ENCODE measurements around the gene PLEKHJ1.

Gene PLEKHJ1

DNA sequence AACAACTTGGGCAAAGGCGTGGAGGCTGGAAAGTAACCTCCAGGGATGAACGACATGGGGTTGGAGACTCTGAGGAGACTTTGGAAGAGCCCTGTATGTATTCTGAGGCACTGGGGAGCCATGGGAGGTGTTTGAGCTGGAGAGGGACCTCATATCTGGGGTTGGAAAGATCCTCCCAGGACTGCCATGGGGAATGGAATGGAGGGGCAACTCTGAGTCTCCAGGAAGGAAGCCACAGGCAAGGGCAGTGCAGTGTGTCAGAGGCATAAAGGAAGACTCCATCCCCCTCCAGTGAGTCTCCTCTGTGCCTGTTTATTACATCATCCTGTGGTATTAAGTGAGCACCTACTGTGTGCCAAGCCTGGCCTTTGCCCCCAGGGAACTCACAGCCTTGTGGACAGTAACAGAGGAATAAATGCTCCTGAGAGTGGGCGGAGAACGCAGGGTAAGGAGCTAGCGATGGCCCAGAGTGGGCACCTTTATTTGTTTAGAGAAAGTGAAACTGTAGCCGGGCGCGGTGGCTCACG, 38.1 kb upstream of the PLEKHJ1 start:
- ATAC-seq (ENCODE audit: low read depth) (no peak), DNase-seq (ENCODE audit: low spot score in 2 of 2) (no peak)
- Mint-ChIP-seq H3K27ac (peak overlapping the region; percentile 97), H3K4me1 (peaks cover 30% of the 10 kb centered on the region), H3K27me3 (no peaks in the 10 kb centered on the region), H3K36me3 (peaks cover 29% of the 10 kb centered on the region), H3K9me3 (no peaks in the 10 kb centered on the region), H3K4me3 (peak overlapping the region; percentile 72)

GRCh38 chr19:2273356-2274184, 37.4 kb upstream of the PLEKHJ1 start:
- H3K27ac Mint-ChIP-seq: peak overlapping the region; percentile 97
- ATAC-seq (ENCODE audit: low read depth) (peak; percentile 32), DNase-seq (ENCODE audit: low spot score in 2 of 2) (peak; percentile 84 to 88)
- H3K9me3 Mint-ChIP-seq: no peaks in the 10 kb centered on the region
- peaks cover 28% of the 10 kb centered on the region for H3K4me1 Mint-ChIP-seq
- no peaks in the 10 kb centered on the region for H3K27me3 Mint-ChIP-seq
- H3K36me3 Mint-ChIP-seq: peaks cover 29% of the 10 kb centered on the region
- H3K4me3 Mint-ChIP-seq: peak overlapping the region; percentile 72

DNA sequence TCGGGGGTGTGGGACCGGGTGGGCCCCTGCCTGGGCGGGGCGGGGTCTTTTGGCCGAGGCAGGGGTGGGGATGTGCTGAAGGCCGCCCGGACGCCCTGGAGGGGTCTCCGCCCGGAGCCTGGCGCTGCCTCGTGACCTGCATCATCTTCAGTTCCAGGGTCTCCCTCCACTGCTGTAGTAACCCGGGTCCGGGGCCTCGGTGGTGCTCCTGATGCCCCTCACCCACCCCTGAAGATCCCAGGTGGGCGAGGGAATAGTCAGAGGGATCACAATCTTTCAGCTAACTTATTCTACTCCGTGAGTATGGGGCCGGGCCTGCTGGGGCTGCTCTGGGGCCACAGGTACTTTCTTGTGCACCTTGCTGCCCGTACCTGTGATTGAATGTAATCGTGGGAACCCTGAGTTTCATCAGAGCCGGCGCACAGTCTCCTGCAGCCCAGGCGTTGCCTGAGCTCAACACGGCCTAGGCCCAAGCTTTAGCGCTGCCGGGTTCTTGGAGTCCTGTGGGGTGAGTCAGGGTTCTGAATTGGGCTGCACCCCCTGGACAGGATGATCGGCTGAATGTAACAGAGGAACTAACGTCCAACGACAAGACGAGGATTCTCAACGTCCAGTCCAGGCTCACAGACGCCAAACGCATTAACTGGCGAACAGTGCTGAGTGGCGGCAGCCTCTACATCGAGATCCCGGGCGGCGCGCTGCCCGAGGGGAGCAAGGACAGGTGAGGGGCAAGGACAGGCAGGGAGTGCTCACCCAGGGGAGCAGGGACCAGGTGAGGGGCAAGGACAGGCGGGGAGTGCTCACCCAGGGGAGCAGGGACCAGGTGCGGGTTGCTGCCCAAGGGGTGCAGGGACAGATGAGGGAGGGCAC, 35.3 kb upstream of the PLEKHJ1 start:
- H3K27me3 Mint-ChIP-seq: no peaks in the 10 kb centered on the region
- DNase-seq (ENCODE audit: low spot score in 2 of 2): no peak
- peak overlapping the region; percentile 96 for H3K4me3 Mint-ChIP-seq
- no peaks in the 10 kb centered on the region for H3K9me3 Mint-ChIP-seq
- peaks cover 29% of the 10 kb centered on the region for H3K36me3 Mint-ChIP-seq
- H3K4me1 Mint-ChIP-seq: peaks cover 36% of the 10 kb centered on the region
- peak overlapping the region; percentile 97 for H3K27ac Mint-ChIP-seq
- ATAC-seq (ENCODE audit: low read depth): no peak

DNA sequence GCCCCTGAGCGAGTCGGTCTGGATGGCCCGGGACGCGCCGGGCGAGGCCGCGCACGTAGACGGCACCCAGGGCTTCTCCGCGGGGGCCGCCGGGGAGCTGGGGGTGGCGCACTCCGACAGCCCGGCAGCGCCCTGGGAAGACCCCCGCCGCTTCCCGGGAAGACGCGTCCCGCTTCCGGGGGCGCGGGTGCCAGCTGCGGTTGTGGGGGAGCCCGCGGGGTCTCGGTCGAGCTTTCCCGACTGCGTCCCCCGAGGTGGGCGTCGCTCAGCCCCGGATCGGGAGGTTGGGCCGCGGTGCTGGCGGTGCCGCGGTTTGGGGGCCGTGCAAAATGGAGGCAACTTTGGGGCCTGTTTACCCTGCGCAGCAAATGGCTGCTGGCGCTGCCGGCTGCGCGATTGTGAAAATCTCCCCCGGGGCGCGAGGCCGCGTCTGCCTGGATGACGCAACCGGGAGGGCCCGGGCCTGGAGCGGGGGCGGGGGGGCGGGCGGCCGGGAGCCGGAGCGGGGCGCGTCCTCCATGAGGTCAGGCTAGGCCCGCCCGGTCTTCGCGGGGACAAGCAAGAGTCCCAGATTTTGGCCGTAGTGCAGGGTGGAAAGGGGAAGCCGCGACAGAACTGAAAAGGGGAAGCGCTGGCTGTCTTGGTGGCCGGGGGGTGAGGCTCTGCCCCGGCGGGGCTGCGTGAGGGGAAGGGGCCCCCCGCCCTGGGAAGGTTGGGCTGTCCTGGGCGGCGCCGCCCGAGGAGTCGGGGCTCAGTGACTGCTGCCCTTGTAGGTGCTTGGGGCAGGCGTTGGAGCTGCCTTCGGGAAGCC, 34.5 kb upstream of the PLEKHJ1 start:
- ATAC-seq (ENCODE audit: low read depth) (peak; percentile 44), DNase-seq (ENCODE audit: low spot score in 2 of 2) (peak; percentile 75 to 80)
- no peaks in the 10 kb centered on the region for H3K9me3 Mint-ChIP-seq
- peak overlapping the region; percentile 97 for H3K27ac Mint-ChIP-seq
- peaks cover 39% of the 10 kb centered on the region for H3K4me1 Mint-ChIP-seq
- peaks cover 29% of the 10 kb centered on the region for H3K36me3 Mint-ChIP-seq
- H3K27me3 Mint-ChIP-seq: no peaks in the 10 kb centered on the region
- H3K4me3 Mint-ChIP-seq: peak overlapping the region; percentile 96

DNA sequence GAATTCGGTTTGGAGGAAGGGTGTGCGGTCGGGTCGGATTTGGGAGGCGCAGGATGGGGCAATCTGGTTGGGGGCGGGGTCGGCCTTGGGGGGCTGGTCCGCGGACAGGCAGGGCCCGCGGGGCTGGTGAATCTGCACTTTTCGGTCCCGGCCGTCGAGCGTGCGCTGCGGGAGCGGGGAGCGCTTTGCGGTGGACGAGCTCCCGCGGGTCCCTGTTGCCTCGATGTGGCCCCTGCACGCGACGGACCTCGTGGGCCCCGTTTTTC, 34.0 kb upstream of the PLEKHJ1 start:
- H3K36me3 Mint-ChIP-seq: peaks cover 28% of the 10 kb centered on the region
- peaks cover 38% of the 10 kb centered on the region for H3K4me1 Mint-ChIP-seq
- peak overlapping the region; percentile 96 for H3K4me3 Mint-ChIP-seq
- DNase-seq (ENCODE audit: low spot score in 2 of 2) (no peak), ATAC-seq (ENCODE audit: low read depth) (no peak)
- H3K9me3 Mint-ChIP-seq: no peaks in the 10 kb centered on the region
- peak overlapping the region; percentile 97 for H3K27ac Mint-ChIP-seq
- H3K27me3 Mint-ChIP-seq: no peaks in the 10 kb centered on the region

DNA sequence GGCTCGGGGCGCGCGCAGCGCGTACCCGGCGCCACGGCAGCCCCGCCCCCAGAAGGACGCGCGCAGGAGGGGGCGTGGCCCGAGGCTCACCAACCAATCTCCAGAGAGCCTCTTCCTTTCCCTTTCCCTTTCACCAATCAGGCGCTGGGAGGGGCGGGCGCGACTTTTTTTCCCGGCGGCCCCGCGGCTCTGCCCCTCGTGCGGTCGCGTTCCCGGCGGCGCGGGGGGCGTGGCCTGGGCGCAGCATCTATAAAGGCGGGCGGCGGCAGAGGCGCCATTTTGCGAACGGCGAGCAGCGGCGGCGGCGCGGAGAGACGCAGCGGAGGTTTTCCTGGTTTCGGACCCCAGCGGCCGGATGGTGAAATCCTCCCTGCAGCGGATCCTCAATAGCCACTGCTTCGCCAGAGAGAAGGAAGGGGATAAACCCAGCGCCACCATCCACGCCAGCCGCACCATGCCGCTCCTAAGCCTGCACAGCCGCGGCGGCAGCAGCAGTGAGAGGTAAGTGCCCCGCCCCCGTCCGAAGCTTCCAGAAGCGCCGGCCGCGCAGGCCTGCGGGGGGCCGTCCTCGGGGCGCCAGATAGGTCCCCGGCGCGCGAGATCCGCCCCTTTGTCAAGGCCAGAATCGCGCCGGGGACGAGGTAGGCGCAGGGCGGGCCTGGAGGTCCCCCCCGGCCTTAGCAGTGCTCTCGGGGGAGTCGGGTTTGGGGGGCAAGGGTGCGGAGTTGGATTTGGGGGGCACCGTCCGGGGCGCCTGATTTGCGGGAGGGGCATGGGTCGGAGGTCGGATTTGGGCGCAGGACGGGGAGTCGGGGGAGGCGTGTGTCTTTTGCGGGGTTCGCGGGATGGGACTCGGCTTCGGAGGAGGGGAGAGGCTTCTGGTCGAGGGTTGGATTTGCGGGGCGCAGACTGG, 33.4 kb upstream of the PLEKHJ1 start:
- peak; percentile 100 for DNase-seq (ENCODE audit: low spot score in 2 of 2)
- Mint-ChIP-seq H3K4me1 (peaks cover 37% of the 10 kb centered on the region), H3K27ac (peak overlapping the region; percentile 97), H3K4me3 (peak overlapping the region; percentile 96), H3K36me3 (peaks cover 27% of the 10 kb centered on the region), H3K9me3 (no peaks in the 10 kb centered on the region), H3K27me3 (no peaks in the 10 kb centered on the region)
- ATAC-seq (ENCODE audit: low read depth): peak; percentile 69

- Mint-ChIP-seq H3K4me1 (peaks cover 31% of the 10 kb centered on the region), H3K27ac (peak overlapping the region; percentile 97), H3K36me3 (peaks cover 22% of the 10 kb centered on the region), H3K9me3 (no peaks in the 10 kb centered on the region), H3K4me3 (peak overlapping the region; percentile 96), H3K27me3 (no peaks in the 10 kb centered on the region)
- ATAC-seq (ENCODE audit: low read depth): no peak
- DNase-seq (ENCODE audit: low spot score in 2 of 2): no peak
These were observed 32.7 kb upstream of the PLEKHJ1 start for GRCh38 chr19:2268861-2269243.

GRCh38 chr19:2268480-2268830, 32.3 kb upstream of the PLEKHJ1 start:
- Mint-ChIP-seq H3K27ac (no peak overlapping the region), H3K4me3 (peak overlapping the region; percentile 61), H3K36me3 (peaks cover 18% of the 10 kb centered on the region), H3K9me3 (no peaks in the 10 kb centered on the region), H3K27me3 (no peaks in the 10 kb centered on the region), H3K4me1 (peaks cover 27% of the 10 kb centered on the region)
- ATAC-seq (ENCODE audit: low read depth) (no peak), DNase-seq (ENCODE audit: low spot score in 2 of 2) (no peak)

GRCh38 chr19:2266183-2266993, 30.3 kb upstream of the PLEKHJ1 start:
- Mint-ChIP-seq H3K4me1 (peaks cover 16% of the 10 kb centered on the region), H3K4me3 (peak overlapping the region; percentile 69), H3K27ac (peak overlapping the region; percentile 79), H3K9me3 (no peaks in the 10 kb centered on the region), H3K27me3 (no peaks in the 10 kb centered on the region), H3K36me3 (peaks cover 11% of the 10 kb centered on the region)
- ATAC-seq (ENCODE audit: low read depth) (peak; percentile 21), DNase-seq (ENCODE audit: low spot score in 2 of 2) (peak in 1 of 2 donors; percentile 53)

- no peak overlapping the region for H3K4me3 Mint-ChIP-seq
- H3K9me3 Mint-ChIP-seq: peaks cover 2% of the 10 kb centered on the region
- ATAC-seq (ENCODE audit: low read depth): no peak
- H3K36me3 Mint-ChIP-seq: no peaks in the 10 kb centered on the region
- peak overlapping the region; percentile 60 for H3K27ac Mint-ChIP-seq
- DNase-seq (ENCODE audit: low spot score in 2 of 2): no peak
- H3K4me1 Mint-ChIP-seq: peaks cover 24% of the 10 kb centered on the region
- H3K27me3 Mint-ChIP-seq: no peaks in the 10 kb centered on the region
These were observed 25.5 kb upstream of the PLEKHJ1 start for GRCh38 chr19:2261438-2262172.

- Mint-ChIP-seq H3K36me3 (no peaks in the 10 kb centered on the region), H3K4me1 (peaks cover 26% of the 10 kb centered on the region), H3K27me3 (no peaks in the 10 kb centered on the region), H3K9me3 (peaks cover 2% of the 10 kb centered on the region), H3K27ac (peak overlapping the region; percentile 97), H3K4me3 (peak overlapping the region; percentile 71)
- ATAC-seq (ENCODE audit: low read depth) (peak; percentile 35), DNase-seq (ENCODE audit: low spot score in 2 of 2) (no peak)
These were observed 24.2 kb upstream of the PLEKHJ1 start for GRCh38 chr19:2260341-2260805.

DNA sequence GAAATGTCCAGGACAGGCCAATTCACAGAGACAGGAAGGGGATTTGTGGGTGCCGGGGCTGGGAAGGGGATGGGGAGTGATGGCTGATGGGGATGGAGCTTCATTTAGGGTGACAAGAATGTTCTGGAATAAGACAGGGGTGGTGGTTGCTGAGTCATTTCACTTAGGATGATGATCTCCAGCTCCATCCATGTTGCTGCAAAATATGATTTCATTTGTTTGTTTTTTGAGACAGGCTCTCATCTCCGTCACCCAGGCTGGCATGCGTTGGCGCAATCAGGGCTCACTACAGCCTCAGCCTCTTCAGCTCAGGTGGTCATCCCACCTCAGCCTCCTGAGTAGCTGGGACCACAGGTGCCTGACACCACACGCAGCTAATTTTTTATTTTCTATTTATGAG, 23.2 kb upstream of the PLEKHJ1 start:
- Mint-ChIP-seq H3K4me1 (peaks cover 27% of the 10 kb centered on the region), H3K27ac (peak overlapping the region; percentile 97), H3K36me3 (no peaks in the 10 kb centered on the region), H3K9me3 (peaks cover 2% of the 10 kb centered on the region), H3K27me3 (no peaks in the 10 kb centered on the region), H3K4me3 (peak overlapping the region; percentile 44)
- no peak for DNase-seq (ENCODE audit: low spot score in 2 of 2)
- no peak for ATAC-seq (ENCODE audit: low read depth)

Data from memory B cell (primary cell).